ENCODE results near the gene AGRN. TPM values are rescaled to one million over a fixed set of nuclear protein-coding genes. Genes with fewer than 3 reads are reported as not detected.
"Not testable (repeated sequence)": the region's sequence is repeated elsewhere in the genome, so short reads cannot be mapped to it uniquely, and the experiment has no call there.

The AGRN gene
- total RNA-seq, 2 experiments from 2014 or later = 12.1 to 12.5 TPM

DNA sequence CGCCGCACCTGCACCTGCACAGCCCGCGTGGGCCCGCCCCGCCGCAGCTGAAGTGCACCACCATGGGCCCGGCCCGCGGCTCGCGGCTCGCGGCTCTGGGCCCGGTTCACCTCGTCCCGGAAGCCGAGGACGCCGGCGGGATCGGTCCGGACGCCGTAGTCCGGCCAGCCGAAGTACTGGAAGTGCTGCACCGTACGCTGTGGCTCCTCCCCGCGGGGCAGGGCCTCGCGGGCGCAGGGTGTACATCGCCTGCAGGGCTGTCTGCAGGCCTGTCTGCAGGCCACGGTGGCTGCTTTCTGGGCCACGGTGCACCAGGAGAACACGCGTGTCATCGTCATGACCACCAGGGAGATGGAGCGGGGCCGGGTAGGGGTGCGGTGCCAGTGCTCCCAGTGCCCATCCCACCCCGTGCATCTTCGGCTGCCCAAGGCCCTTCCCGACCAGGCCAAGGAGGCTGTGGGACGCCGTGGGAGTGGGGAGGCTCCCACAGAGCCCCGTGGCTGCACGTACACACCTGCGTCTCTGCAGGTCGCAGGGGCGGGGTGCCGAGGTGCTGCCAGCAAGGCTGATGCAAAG, 47.5 kb downstream of the AGRN start:
- CTCF ChIA-PET = interaction anchor here (1.0 kb wide), 1 partner anchor 14 kb away, joined by 4 read pairs; no protein-coding TSS in a partner anchor

DNA sequence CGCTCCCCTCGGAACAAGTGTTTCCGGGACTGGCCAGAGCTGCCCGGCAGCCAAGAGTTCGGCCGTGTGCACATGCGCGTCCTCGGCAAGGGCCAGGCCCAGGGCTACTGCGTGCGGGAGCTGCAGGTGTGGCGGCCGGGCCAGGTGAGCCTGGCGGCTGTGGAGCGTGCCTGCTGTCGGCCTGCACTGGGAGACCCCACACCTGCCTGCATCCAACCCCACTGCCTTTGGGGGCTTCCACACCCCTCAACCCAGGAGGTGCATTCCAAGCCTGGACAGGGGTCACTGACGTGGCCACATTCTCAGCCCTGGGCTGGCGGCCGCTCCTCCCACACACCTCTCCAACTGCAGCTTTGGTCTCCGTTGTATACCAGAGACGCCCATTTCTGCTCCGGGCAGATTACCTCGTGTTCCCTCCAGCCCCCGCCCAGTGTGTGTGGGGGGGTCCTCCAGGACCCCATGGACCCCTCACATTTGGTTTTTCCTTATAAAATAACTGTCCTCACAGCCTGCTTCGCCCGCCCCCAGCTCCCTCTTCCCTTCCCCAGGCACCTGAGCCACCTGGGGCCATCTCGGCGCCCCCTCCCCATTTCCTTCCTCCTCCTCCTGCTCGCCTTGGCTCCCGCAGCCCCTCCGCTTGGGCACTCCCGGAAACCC, 48.1 kb downstream of the AGRN start:
- ChIA-PET POLR2A (no interaction called here), CTCF (interaction anchor here (0.6 to 1.0 kb wide), 2 partner anchors 14 to 16 kb away, joined by 3 to 4 read pairs; no protein-coding TSS in a partner anchor)

More for the DNA sequence above, 47.5 kb downstream of the AGRN start:
- POLR2A ChIA-PET = no interaction called here

DNA sequence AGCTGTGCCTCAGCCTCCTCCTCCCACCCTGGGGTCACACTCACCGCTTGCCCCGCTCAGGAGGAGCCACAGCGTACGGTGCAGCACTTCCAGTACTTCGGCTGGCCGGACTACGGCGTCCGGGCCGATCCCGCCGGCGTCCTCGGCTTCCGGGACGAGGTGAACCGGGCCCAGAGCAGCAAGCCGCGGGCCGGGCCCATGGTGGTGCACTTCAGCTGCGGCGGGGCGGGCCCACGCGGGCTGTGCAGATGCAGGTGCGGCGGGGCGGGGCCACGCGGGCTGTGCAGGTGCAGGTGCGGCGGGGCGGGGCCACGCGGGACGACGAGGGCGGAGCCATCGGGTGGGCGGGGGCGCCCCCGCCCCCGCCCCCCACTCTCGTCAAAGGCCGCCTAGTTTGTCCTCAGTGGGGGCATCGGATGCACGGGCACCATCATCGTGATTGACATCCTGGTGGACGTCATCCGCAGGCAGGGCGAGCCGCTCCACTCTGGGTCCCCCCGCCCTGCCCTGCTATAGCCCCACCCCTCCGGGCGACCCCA, 48.7 kb downstream of the AGRN start:
- ChIA-PET POLR2A (no interaction called here), CTCF (no interaction called here)

DNA sequence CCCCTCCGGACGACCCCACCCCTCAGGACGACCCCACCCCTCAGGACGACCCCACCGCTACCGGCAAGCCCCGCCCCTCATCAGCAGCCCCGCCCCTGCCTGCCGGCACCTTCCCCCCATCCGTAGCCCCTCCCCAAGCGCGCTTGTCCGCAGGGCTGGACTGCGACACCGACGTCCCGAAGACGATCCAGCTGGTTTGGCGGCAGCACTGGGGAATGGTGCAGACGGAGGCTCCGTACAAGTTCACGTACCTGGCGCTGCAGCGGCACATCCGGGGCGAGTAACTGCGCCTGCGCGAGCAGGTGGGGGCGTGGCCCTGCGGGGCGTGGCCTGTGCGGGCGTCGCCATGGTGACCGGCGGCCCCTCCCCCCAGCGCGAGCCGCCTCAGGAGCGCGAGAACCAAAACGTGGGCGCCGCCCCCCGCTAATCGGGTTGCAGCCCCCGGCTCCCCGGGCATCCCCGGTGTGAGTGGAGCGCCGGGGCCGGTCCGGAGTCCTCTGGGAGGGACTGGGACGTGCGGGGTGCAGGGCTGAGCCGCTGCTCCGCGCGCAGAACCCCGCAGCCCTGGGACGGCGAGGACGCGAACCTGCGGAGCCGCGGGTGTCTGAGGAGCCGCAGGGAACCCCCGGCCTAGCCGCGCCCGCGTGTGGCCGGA, 49.3 kb downstream of the AGRN start:
- POLR2A ChIA-PET = no interaction called here
- CTCF ChIA-PET = interaction anchor here (1.3 to 2.0 kb wide), 2 partner anchors 11 to 36 kb away, joined by 4 to 6 read pairs; no protein-coding TSS in a partner anchor

DNA sequence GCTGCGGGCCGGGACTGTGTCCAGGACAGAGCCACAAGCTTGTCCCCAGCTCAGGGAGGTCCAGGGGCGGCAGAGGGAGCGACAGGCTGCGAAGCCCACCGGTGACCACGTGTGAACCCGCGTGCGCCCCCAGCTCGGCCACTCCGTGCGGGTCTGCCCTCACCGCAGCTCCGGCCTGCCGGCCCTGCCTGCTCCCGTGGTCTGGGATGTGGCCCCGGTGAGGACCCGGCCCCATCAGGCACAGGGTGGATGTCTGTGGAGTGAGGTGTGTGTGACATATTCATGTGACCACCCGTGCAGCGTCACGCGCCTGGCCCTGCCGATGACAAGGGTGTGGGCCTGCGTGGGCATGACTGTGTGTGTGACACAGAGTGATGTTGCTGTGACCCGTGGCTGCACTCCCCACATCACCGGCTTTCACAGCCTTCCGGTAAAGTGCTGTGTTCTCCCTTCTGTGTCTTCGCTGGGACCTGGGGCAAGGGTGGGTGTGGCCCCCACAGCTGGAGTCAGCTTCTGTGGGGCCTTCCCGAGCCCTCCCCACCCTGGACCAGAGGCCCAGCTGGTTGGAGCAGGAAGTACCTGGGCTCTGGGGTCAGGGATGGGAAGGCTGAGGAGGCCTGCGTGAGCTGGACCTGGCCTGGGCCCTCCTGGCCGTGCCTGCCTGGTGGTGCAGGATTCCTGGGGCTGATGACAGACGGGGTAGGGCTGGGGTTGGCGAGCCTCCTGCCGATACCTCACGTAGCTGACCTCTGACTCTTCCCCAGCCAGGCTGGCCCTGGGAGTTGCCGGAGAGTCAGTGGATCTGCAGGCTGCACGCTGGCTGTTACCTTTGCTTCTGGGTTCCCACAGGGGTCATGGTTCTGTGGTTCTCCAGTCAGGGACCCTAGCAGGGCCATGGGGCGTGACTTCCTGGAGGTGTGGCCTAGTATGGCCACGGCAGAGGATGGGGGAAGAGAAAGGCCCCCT, 50.1 kb downstream of the AGRN start:
- POLR2A ChIA-PET = interaction anchor here (0.9 kb wide), 1 partner anchor 37 kb away, joined by 3 read pairs; no protein-coding TSS in a partner anchor

DNA sequence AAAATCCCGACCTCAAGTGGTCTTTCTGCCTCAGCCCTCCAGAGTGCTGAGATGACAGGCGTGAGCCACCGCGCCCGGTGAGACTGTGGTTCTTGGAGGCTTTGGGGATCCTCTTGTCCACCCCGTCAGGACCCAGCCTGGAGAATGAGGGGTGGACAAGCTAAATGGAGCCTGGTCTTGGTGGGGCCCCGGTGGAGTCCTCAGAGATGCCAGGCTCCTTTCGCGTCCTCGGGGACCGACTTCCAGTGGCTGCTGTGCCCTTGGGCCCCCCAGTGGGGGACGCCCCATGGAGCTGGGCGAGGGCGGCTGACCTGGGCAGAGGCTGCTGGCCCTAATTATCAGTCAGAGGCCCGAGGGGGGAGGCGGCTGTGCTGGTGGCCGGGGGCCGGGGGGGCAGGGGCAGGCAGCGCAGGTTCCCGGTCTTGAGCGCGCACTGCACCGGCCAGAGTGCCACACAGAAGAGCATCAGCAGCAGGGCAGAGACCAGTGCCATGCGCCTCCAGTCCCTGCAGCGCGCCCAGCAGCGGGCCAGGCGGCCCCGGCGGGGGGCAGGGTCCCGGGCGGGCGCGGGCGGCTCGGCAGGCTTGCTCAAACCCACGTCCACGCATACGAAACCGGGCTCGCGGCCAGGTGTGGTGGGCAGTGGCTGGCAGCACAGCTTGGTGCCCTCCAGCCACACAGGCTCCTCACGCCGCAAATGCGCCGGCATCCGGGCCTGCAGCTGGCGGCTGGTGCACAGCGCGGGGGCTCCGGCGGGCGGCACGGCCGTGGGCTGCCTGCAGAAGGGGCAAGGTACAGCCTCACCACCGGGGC, 51.8 kb downstream of the AGRN start:
- CTCF ChIA-PET = interaction anchor here (0.9 to 1.3 kb wide), 2 partner anchors 13 to 15 kb away, joined by 3 read pairs; no protein-coding TSS in a partner anchor

More for the DNA sequence above, 50.1 kb downstream of the AGRN start:
- CTCF ChIA-PET = interaction anchor here (1.3 to 2.0 kb wide), 2 partner anchors 12 to 37 kb away, joined by 4 to 6 read pairs; no protein-coding TSS in a partner anchor

DNA sequence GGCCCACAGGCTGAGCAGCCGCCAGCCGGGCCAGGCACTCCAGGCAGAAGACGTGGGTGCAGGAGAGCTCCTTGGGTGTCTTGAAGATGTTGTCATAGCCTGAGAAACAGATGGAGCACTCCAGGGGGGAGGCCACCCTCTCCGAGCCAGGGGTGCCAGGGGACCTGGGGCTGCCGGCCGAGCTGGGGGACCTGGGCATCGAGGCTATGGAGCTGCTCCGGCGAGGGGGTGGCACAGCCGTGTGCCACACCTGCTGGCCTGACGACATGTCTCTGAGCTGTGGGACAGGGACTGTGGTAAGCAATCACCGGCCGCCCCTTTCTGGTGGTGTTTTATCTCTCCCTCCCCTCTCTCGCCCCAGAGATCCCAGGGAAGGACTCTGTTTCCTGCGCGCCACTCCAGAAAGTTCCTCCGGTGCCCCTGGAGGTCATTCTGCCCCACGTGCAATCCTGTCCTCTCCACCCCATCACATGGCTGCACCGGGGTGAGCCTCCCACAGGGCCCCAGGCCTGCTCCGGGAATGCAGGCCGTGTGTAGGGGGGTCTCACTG, 52.5 kb downstream of the AGRN start:
- CTCF ChIA-PET = interaction anchor here (0.9 to 1.3 kb wide), 2 partner anchors 14 kb away, joined by 3 read pairs; no protein-coding TSS in a partner anchor
- POLR2A ChIA-PET = interaction anchor here (0.6 kb wide), 1 partner anchor 532 kb away, joined by 3 read pairs; no protein-coding TSS in a partner anchor

More for the DNA sequence above, 51.8 kb downstream of the AGRN start:
- POLR2A ChIA-PET = no interaction called here

DNA sequence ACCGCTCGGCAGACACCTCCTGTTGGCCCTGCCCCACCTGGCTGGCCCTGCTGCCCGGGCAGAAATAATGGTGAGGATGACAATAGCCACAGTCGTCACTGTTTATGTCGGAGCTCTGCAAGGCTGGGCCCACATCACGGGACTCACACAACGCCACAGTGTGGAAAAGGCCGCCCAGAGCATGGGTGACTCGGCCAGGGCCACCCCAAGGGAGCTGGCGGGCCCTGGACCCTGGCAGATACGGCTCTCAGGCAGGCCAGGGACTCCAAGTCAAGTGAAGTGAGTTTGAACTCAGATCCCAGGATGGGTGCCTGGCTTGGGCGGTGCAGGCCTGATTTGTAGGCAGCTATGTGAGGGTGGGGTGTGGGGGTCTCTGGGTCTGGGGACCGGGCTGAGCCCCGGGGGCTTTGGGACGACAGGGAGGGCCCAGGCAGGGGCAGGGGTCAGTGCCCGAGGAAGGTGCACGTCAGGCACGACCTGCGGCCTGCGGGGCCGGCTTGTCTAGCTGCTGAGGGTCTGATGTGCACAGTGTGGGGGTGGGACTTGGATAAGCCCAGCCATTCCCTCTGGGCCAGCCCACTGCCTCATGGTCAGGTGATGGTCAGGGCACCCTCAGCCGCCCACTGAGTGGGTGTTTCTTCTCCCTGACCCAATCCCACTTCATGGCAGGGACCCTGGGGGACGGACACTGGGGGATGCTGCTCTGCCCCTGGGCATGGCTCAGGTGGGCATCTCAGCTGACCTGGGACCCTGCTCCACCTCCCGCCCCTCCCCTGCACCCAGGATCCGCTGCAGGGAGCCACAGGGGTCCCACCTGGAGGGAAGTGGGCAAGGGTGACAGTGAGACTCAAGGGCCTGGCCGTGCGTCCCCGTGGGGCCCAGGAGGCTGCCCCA, 53.2 kb downstream of the AGRN start:
- ChIA-PET CTCF (interaction anchor here (0.9 to 1.5 kb wide), 3 partner anchors 9 to 15 kb away, joined by 3 read pairs; no protein-coding TSS in a partner anchor), POLR2A (interaction anchor here (0.6 kb wide), 1 partner anchor 532 kb away, joined by 3 read pairs; no protein-coding TSS in a partner anchor)

DNA sequence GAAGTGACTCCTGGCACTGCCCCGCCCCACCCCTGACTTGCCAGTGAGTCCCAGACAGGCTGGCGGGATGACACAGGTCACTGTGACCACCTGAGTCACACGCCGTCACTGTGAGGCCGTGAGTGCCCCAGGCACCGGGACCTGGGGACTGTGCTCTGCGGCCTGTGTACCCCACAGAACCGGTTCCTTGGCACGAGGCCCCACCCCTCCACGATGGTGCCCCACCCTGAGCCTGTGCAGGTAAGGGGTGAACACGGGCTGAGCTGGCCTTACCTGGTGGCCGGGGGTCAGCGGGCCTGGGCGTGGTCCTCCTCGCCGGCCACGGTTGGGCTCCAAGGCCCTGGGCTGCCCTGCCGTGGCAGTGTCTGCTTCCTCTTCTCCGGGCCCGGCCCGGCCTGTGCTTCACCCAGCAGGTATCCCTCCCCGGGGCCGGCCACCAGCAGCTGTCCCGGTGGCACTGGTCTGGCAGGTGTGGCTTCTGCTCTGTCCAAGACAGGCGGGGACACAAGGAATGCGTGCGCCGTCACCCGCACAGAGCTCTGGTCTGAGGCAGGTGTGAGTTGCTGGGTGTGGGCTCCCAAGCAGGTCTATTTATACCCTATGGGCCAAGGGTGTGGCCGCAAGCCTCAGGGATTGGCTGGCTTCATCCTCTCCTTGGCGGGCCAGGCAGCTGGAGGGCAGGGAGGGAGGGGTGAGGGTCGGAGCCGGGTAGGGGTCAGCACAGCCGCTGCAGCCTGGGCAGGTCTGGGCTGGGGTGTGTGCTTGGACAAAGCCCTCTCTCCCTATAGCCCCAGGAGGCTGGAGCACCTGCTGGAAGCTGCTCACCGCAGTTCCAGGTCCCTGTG, 54.0 kb downstream of the AGRN start, which contains the start of gene RNF223:
Gene RNF223, minus strand, starts transcription at position 564 of the 845 bp plus-strand sequence. CDS start 1,740 bp downstream, outside the sequence.
- ChIA-PET POLR2A (no interaction called here), CTCF (interaction anchor here (1.5 kb wide), 1 partner anchor 10 kb away, joined by 3 read pairs; no protein-coding TSS in a partner anchor)

DNA sequence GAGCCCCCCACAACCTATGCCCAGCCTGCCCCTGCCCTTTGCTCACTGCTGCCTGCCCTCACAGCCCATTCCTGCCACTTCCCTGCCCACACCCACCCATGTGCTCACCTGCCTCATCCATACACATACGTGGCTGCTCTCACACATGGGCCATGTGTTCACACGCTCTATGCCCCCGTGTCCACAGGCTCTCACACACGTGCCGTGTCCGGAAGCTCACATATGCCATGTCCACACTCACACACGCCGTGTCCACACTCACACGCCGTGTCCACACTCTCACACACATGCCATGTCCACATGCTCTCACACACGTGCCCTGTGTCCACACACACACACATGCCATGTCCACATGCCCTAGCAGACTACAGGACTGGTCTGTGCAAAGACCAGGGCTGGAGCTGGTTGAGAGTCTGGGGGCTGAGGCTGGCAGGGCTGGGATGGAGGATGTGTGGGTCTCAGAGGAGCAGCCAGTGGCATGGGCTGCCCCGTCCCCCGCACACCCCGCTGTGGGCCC, 54.8 kb downstream of the AGRN start:
- CTCF ChIA-PET = no interaction called here
- POLR2A ChIA-PET = no interaction called here

DNA sequence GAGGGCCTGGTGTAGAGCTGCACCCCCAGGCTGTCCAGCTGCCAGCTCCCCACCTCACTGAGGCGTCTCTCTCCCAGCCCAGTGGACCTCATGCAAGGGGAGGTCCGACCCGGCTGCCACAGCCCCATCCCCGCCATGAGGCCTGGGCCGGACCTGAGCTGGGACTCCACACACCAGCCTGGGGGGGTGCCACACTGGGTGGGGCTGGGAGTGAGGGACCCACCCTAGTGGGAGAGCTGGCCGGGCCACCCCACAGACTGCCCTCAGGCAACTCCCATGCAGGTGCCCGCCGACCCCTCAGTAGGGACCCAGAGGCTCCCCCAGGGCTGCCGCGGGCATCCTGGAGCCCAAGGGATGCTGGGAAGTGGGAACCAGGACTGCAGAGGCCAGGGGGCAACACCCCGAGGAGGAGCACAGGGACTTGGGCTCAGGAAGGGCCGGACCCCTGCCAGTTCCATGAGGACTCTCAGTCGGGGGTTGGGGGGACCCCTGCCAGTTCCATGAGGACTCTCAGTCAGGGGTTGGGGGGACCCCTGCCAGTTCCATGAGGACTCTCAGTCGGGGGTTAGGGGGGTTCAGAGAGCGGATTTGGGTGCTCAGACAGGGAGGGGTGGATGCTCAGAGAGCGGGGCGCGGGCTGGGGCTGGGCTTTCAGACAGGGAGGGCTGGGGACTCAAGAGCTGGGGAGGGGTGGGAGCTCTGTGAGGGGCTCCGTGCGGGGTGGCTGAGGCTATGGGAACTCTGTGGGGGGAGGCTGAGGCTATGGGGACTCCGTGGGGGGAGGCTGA, 55.4 kb downstream of the AGRN start:
- ChIA-PET POLR2A (no interaction called here), CTCF (no interaction called here)

DNA sequence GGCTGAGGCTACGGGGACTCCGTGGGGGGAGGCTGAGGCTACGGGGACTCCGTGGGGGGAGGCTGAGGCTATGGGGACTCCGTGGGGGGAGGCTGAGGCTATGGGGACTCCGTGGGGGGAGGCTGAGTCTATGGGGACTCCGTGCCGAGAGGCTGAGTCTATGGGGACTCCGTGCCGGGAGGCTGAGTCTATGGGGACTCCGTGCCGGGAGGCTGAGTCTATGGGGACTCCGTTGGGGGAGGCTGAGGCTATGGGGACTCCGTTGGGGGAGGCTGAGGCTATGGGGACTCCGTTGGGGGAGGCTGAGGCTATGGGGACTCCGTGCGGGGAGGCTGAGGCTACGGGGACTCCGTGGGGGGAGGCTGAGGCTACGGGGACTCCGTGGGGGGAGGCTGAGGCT, 57.5 kb downstream of the AGRN start:
- POLR2A ChIA-PET, CTCF ChIA-PET: not testable (repeated sequence)

DNA sequence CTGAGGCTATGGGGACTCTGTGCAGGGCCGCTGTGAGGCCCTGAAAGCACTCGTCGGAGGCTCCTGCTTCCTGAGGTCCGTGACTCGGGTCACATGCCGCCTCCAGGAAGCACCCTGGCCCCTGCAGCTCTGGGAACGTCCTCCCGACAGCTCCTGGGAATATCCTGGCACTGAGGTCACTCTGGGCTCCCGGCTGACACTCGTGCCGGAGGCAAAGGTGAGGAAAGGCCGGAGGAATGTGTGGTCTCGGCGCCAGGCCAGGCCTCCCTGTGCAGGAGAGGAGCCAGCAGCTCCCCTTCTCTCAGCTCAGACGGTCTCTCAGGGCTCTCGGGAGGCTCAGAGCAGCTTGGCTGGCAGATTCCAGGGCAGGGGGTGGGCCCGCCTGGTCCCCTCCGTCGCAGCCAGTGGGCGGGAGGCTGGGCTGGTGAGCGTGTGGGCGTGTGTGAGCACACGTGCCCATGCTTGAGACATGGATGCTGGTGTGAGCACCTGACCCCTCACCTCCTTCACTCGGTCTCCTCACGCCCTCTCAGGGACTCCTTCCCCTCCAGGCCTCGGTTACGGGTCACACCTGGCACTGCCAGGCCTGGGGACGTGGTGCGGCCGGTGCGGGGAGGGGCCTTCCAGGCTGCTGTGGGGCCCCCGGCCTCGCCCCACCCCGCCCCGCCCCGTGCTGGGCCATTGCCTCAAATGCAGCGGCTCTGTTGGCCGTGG, 59.6 kb downstream of the AGRN start:
- POLR2A ChIA-PET = interaction anchor here (0.5 kb wide), 1 partner anchor 49 kb away, joined by 3 read pairs; no protein-coding TSS in a partner anchor
- CTCF ChIA-PET = interaction anchor here (1.3 to 1.5 kb wide), 2 partner anchors 16 to 96 kb away, joined by 3 to 4 read pairs; no protein-coding TSS in a partner anchor

Measured in activated CD8-positive, alpha-beta memory T cell treated with anti-CD3 and anti-CD28 coated beads for 36 hours (primary cell).